Fibroblast of mammary gland (primary cell): ENCODE measurements around the gene TNS4.

Experiments used
- DNase-seq: peaks from one replicate; pipeline ENCODE4 v3.0.0-alpha.2; 2010; ENCODE audit warnings: low read depth
- H3K4me3 ChIP-seq: 2 replicates; pipeline ENCODE4 v1.5.1; 2011; ENCODE audit warnings: low read depth, mild to moderate bottlenecking, low read length, moderate library complexity; ENCODE audit not compliant: control insufficient read depth
- CTCF ChIP-seq: conservative IDR thresholded peaks from 2 replicates; pipeline ENCODE4 v1.5.1; 2011; ENCODE audit warnings: low read depth, low read length, inconsistent platforms; ENCODE audit not compliant: control insufficient read depth, insufficient read depth

TNS4 gene

GRCh38 chr17:40520991-40521453 is 19.6 kb upstream of the TNS4 start:
- H3K4me3 ChIP-seq = no peak overlapping the region
- no peak for DNase-seq
- no peak for TF ChIP-seq CTCF

GRCh38 chr17:40519089-40519775 is 17.8 kb upstream of the TNS4 start:
- no peak overlapping the region for H3K4me3 ChIP-seq
- no peak for DNase-seq
- TF ChIP-seq CTCF = no peak

GRCh38 chr17:40518401-40519088 is 17.1 kb upstream of the TNS4 start:
- H3K4me3 ChIP-seq = no peak overlapping the region
- TF ChIP-seq CTCF = no peak
- peak; percentile 29 for DNase-seq

- TF ChIP-seq CTCF = no peak
- DNase-seq = no peak
- no peak overlapping the region for H3K4me3 ChIP-seq
Measured at GRCh38 chr17:40517981-40518380, 16.6 kb upstream of the TNS4 start.

GRCh38 chr17:40517286-40517662 is 15.9 kb upstream of the TNS4 start:
- no peak overlapping the region for H3K4me3 ChIP-seq

GRCh38 chr17:40516581-40517285 is 15.3 kb upstream of the TNS4 start:
- no peak overlapping the region for H3K4me3 ChIP-seq
- TF ChIP-seq CTCF = no peak
- DNase-seq = peak; percentile 29

More at GRCh38 chr17:40517286-40517662, 15.9 kb upstream of the TNS4 start:
- DNase-seq = no peak
- TF ChIP-seq CTCF = no peak
